Liver (tissue), 9 donors: ENCODE data around the gene SATB1. TPM values are rescaled to one million over a fixed set of nuclear protein-coding genes. Genes with fewer than 3 reads are reported as not detected.

ENCODE experiments used
- DNase-seq: peaks from one replicate; pipeline ENCODE4 v3.0.0-alpha.2; 2017; ENCODE audit warnings: low spot score
- H3K27ac ChIP-seq, 2 donors: one replicate each; pipeline ENCODE4 v1.7.0; 2013; ENCODE audit warnings: inconsistent platforms in 2 of 2, low read length in 2 of 2, control low read depth in 1 of 2, low read depth in 1 of 2, mild to moderate bottlenecking in 1 of 2
- H3K27me3 ChIP-seq, 4 donors: one replicate each; pipeline versions ENCODE4 v1.6.1 to v1.7.0; 2013; ENCODE audit warnings: low read length in 3 of 4, inconsistent platforms in 1 of 4, mild to moderate bottlenecking in 1 of 4, moderate library complexity in 1 of 4; ENCODE audit not compliant: control insufficient read depth in 4 of 4, insufficient read depth in 4 of 4
- H3K36me3 ChIP-seq, 4 donors: one replicate each; pipeline versions ENCODE4 v1.6.1 to v1.7.0; 2013; ENCODE audit warnings: low read length in 3 of 4, mild to moderate bottlenecking in 3 of 4, low read depth in 1 of 4, moderate library complexity in 1 of 4; ENCODE audit not compliant: control insufficient read depth in 4 of 4, insufficient read depth in 3 of 4
- H3K4me1 ChIP-seq, 4 donors: one replicate each; pipeline versions ENCODE4 v1.6.1 to v1.7.0; 2013; ENCODE audit warnings: low read length in 3 of 4, mild to moderate bottlenecking in 3 of 4, moderate library complexity in 1 of 4; ENCODE audit not compliant: control insufficient read depth in 4 of 4, insufficient read depth in 4 of 4
- H3K4me3 ChIP-seq, 3 donors: one replicate each; pipeline versions ENCODE4 v1.6.1 to v1.7.0; 2013; ENCODE audit warnings: low read length in 3 of 3, control low read depth in 1 of 3, low read depth in 1 of 3, mild to moderate bottlenecking in 1 of 3
- H3K9ac ChIP-seq, 2 donors: one replicate each; pipeline ENCODE4 v1.7.0; 2013; ENCODE audit warnings: low read length in 2 of 2, mild to moderate bottlenecking in 2 of 2, moderate library complexity in 2 of 2, control low read depth in 1 of 2, low read depth in 1 of 2
- H3K9me3 ChIP-seq, 4 donors: one replicate each; pipeline versions ENCODE4 v1.6.1 to v1.7.0; 2013; ENCODE audit warnings: low read length in 3 of 4; ENCODE audit not compliant: control insufficient read depth in 4 of 4
- ATF3 ChIP-seq: IDR thresholded peaks from 2 replicates; pipeline ENCODE4 v1.6.1; 2016; ENCODE audit warnings: antibody characterized with exemption
- CTCF ChIP-seq: fragments of 150-350 bp; IDR thresholded peaks from 2 replicates; pipeline ENCODE4 v1.5.1; 2017; ENCODE audit warnings: improper control_type of control experiment, low read depth, low read length; ENCODE audit not compliant: missing input control
- FOXA1 ChIP-seq: IDR thresholded peaks from 2 replicates; pipeline ENCODE4 v1.6.1; 2016; ENCODE audit warnings: antibody characterized with exemption
- HNF4A ChIP-seq, 2 donors: conservative IDR thresholded peaks; 2 replicates each; pipeline ENCODE4 v1.6.1; 2016; ENCODE audit warnings: antibody characterized with exemption in 2 of 2, mild to moderate bottlenecking in 2 of 2
- HNF4G ChIP-seq: IDR thresholded peaks from 2 replicates; pipeline ENCODE4 v1.6.1; 2016; ENCODE audit warnings: antibody characterized with exemption
- MAX ChIP-seq: IDR thresholded peaks from 2 replicates; pipeline ENCODE4 v1.6.1; 2016; ENCODE audit warnings: antibody characterized with exemption
- NR2F2 ChIP-seq: IDR thresholded peaks from 2 replicates; pipeline ENCODE4 v1.6.1; 2016; ENCODE audit warnings: antibody characterized with exemption
- RAD21 ChIP-seq, 2 donors: IDR thresholded peaks; 2 replicates each; pipeline ENCODE4 v1.6.1; 2016; ENCODE audit warnings: antibody characterized with exemption in 2 of 2, mild to moderate bottlenecking in 2 of 2
- RXRA ChIP-seq, 2 donors: IDR thresholded peaks; 2 replicates each; pipeline ENCODE4 v1.6.1; 2017 to 2018; ENCODE audit warnings: antibody characterized with exemption in 2 of 2, mild to moderate bottlenecking in 1 of 2
- SP1 ChIP-seq: IDR thresholded peaks from 2 replicates; pipeline ENCODE4 v1.6.1; 2018; ENCODE audit warnings: antibody characterized with exemption, mild to moderate bottlenecking
- TAF1 ChIP-seq: conservative IDR thresholded peaks from 2 replicates; pipeline ENCODE4 v1.6.1; 2016; ENCODE audit warnings: antibody characterized with exemption, mild to moderate bottlenecking
- YY1 ChIP-seq: IDR thresholded peaks from 2 replicates; pipeline ENCODE4 v1.6.1; 2016; ENCODE audit warnings: antibody characterized with exemption, mild to moderate bottlenecking
- ZBTB33 ChIP-seq: IDR thresholded peaks from 2 replicates; pipeline ENCODE4 v1.6.1; 2016; ENCODE audit warnings: antibody characterized with exemption
- WGBS: extraction: QIAGEN DNeasy Blood & Tissue Kit; methylation state at CpG from one replicate; pipeline ENCODE4 v1.1.7; 2013; 5-methylcytosine and 5-hydroxymethylcytosine counted together
- polyA plus RNA-seq, 2 donors: library from polyadenylated mRNA; stranded (reverse) in 1 of 2; unstranded in 1 of 2; fragments of 200-250 nt in 1 of 2; fragments of >200 nt in 1 of 2; fragmentation: Nextera tagmentation in 1 of 2; extraction: Ambion mirVana in 1 of 2; gene quantifications; one replicate each; pipeline versions ENCODE4 v1.2.1 to v1.2.3, GENCODE V29; 2013 to 2015
- total RNA-seq, 2 donors: library from RNA; depleted of rRNA; stranded (reverse); fragments of >200 nt; gene quantifications; one replicate each; pipeline ENCODE4 v1.2.3, GENCODE V29; 2014
- donor health status: healthy.
- donor health status: healthy.
- donor health status: healthy.
- donor health status: healthy.
- donor health status: healthy.

The SATB1 gene
- total and polyA plus RNA-seq, 4 donors = 4.3 to 23.7 (median 10.5) TPM

GRCh38 chr3:18428991-18429745, 4.0 kb upstream of the SATB1 start:
- H3K9me3 ChIP-seq = no peaks in the 10 kb centered on the region
- TF ChIP-seq YY1 (no peak), SP1 (no peak), NR2F2 (no peak), ZBTB33 (no peak), HNF4A (conservative IDR thresholded peaks at IDR 0.05) (no peak), CTCF (no peak), TAF1 (no peak), RAD21 (IDR thresholded peaks at IDR 0.05) (no peak), FOXA1 (no peak), RXRA (IDR thresholded peaks at IDR 0.05) (no peak), ATF3 (no peak)
- H3K4me1 ChIP-seq = peaks cover 0 to 4% (median 2%) of the 10 kb centered on the region in 4 donors
- H3K9ac ChIP-seq = no peak overlapping the region
- H3K4me3 ChIP-seq = no peak overlapping the region
- WGBS = 78% methylated on average over 6 of the region's 6 CpGs
- no peaks in the 10 kb centered on the region for H3K36me3 ChIP-seq
- no peak overlapping the region for H3K27ac ChIP-seq
- no peak for DNase-seq
- no peaks in the 10 kb centered on the region for H3K27me3 ChIP-seq

GRCh38 chr3:18428036-18428435, 2.9 kb upstream of the SATB1 start:
- no peaks in the 10 kb centered on the region for H3K36me3 ChIP-seq
- H3K4me3 ChIP-seq = no peak overlapping the region
- no peaks in the 10 kb centered on the region for H3K27me3 ChIP-seq
- no peak overlapping the region for H3K27ac ChIP-seq
- H3K4me1 ChIP-seq = peaks cover 0 to 7% (median 4%) of the 10 kb centered on the region in 4 donors
- DNase-seq = no peak
- no peak overlapping the region for H3K9ac ChIP-seq
- TF ChIP-seq MAX = no peak
- no peak for TF ChIP-seq HNF4G
- TF ChIP-seq HNF4A (conservative IDR thresholded peaks at IDR 0.05) = no peak
- 68% methylated on average over 1 of the region's 1 CpG for WGBS
- H3K9me3 ChIP-seq = no peaks in the 10 kb centered on the region

- H3K4me3 ChIP-seq = peak overlapping the region in 2 of 3 donors; percentile 62 to 72
- H3K9ac ChIP-seq = peak overlapping the region; percentile 39 to 75
- H3K27ac ChIP-seq = peak overlapping the region; percentile 52 to 98
- WGBS = 17% methylated on average over 3 of the region's 3 CpGs
- no peaks in the 10 kb centered on the region for H3K27me3 ChIP-seq
- H3K4me1 ChIP-seq = peaks cover 1 to 12% (median 9%) of the 10 kb centered on the region in 4 donors
- H3K9me3 ChIP-seq = no peaks in the 10 kb centered on the region
- H3K36me3 ChIP-seq = no peaks in the 10 kb centered on the region
- no peak for DNase-seq
- TF ChIP-seq CTCF = no peak
- TF ChIP-seq YY1 = peak; percentile 19
These were observed 1.6 kb upstream of the SATB1 start for GRCh38 chr3:18426597-18427193.
